K562 (cell line): Measurements from ENCODE around the gene ZNF598. TPM values are rescaled to one million over a fixed set of nuclear protein-coding genes. Genes with fewer than 3 reads are reported as not detected.

Source experiments
- BCL6 ChIP-seq: fragments of 250-450 bp; sonication (Bioruptor Pico); IDR thresholded peaks from 2 replicates; pipeline ENCODE4 v1.4.0; 2020
- GATA2 ChIP-seq: sonication (generic); formaldehyde crosslinking; IDR thresholded peaks from 2 replicates; pipeline ENCODE4 v1.4.0; 2020; ENCODE audit warnings: mild to moderate bottlenecking, missing genetic modification reagents
- KDM2B ChIP-seq: fragments of 250-450 bp; sonication (Bioruptor Pico); IDR thresholded peaks from 2 replicates; pipeline ENCODE4 v1.8.0; 2021; ENCODE audit warnings: mild to moderate bottlenecking, moderate library complexity
- NFIC ChIP-seq: fragments of 450-650 bp; IDR thresholded peaks from 2 replicates; pipeline ENCODE4 v1.6.1; 2017; ENCODE audit warnings: mild to moderate bottlenecking, inconsistent platforms
- POLR2AphosphoS2 ChIP-seq: IDR thresholded peaks from 2 replicates; pipeline ENCODE4 v1.6.1; 2012; ENCODE audit warnings: low read length, improper control_type of control experiment
- PTBP1 ChIP-seq: fragments of 200-400 bp; formaldehyde crosslinking; IDR thresholded peaks from 2 replicates; pipeline ENCODE4 v1.6.1; 2017; ENCODE audit warnings: low read depth, low read length
- RBBP5 ChIP-seq: fragments of 200-600 bp; sonication (generic); IDR thresholded peaks from 2 replicates; pipeline ENCODE4 v1.6.1; 2012; ENCODE audit warnings: borderline replicate concordance, mild to moderate bottlenecking, low read length, control low read depth, inconsistent platforms; ENCODE audit not compliant: insufficient read depth, poor library complexity, severe bottlenecking
- TAL1 ChIP-seq: fragments of 450-650 bp; IDR thresholded peaks from 2 replicates; pipeline ENCODE4 v1.6.1; 2016; ENCODE audit warnings: mild to moderate bottlenecking
- ZNF212 ChIP-seq: fragments of 450-650 bp; formaldehyde crosslinking; IDR thresholded peaks from 2 replicates; pipeline ENCODE4 v1.4.0; 2020; ENCODE audit warnings: mild to moderate bottlenecking
- polyA plus RNA-seq, 8 experiments: library from polyadenylated mRNA; depleted of rRNA in 4 of 8; stranded (reverse) in 5 of 8; unstranded in 3 of 8; fragments of >200 nt; fragmentation: Nextera tagmentation in 2 of 8; fragmentation: Illumina TruSeq in 1 of 8; extraction: Ambion mirVana in 2 of 8; extraction: Trizol in 1 of 8; gene quantifications; 2 replicates each; pipeline versions ENCODE4 v1.2.1 to v1.2.3, GENCODE V29; 2011 to 2014; ENCODE audit warnings: inconsistent platforms in 1 of 8, missing spikeins in 1 of 8
- total RNA-seq, 7 experiments: library from RNA; depleted of rRNA in 6 of 7; stranded (reverse); fragments of >200 nt in 6 of 7; fragmentation: Illumina TruSeq in 2 of 7; extraction: Trizol in 2 of 7; gene quantifications; 2 replicates each; pipeline versions ENCODE4 v1.2.1 to v1.2.3, GENCODE V29; 2011 to 2021; ENCODE audit warnings: low replicate concordance in 1 of 7
- TF ChIP-seq, protein P1 (sequence below): fragments of 450-650 bp; formaldehyde crosslinking; conservative IDR thresholded peaks from 2 replicates; pipeline ENCODE4 v1.4.0; 2022; ENCODE audit warnings: mild to moderate bottlenecking, missing genetic modification characterization
- TF ChIP-seq, protein P2 (sequence below): sonication (generic); formaldehyde crosslinking; IDR thresholded peaks from 2 replicates; pipeline ENCODE4 v1.9.0; 2022; ENCODE audit warnings: mild to moderate bottlenecking, missing genetic modification reagents
- TF ChIP-seq, protein P3 (sequence below): fragments of 450-650 bp; IDR thresholded peaks from 2 replicates; pipeline ENCODE4 v1.6.1; 2018; ENCODE audit warnings: mild to moderate bottlenecking, low read depth; ENCODE audit not compliant: partially characterized antibody
- TF ChIP-seq, protein P4 (sequence below): fragments of 450-650 bp; IDR thresholded peaks from 2 replicates; pipeline ENCODE4 v1.6.1; 2016; ENCODE audit warnings: mild to moderate bottlenecking, moderate library complexity

ZNF598 gene
- total and polyA plus RNA-seq, 9 of the 15 experiments (the other 6 are each of a cell fraction or from before 2014, with no cell fraction given): 0.11 to 115 (median 29.6) TPM

DNA sequence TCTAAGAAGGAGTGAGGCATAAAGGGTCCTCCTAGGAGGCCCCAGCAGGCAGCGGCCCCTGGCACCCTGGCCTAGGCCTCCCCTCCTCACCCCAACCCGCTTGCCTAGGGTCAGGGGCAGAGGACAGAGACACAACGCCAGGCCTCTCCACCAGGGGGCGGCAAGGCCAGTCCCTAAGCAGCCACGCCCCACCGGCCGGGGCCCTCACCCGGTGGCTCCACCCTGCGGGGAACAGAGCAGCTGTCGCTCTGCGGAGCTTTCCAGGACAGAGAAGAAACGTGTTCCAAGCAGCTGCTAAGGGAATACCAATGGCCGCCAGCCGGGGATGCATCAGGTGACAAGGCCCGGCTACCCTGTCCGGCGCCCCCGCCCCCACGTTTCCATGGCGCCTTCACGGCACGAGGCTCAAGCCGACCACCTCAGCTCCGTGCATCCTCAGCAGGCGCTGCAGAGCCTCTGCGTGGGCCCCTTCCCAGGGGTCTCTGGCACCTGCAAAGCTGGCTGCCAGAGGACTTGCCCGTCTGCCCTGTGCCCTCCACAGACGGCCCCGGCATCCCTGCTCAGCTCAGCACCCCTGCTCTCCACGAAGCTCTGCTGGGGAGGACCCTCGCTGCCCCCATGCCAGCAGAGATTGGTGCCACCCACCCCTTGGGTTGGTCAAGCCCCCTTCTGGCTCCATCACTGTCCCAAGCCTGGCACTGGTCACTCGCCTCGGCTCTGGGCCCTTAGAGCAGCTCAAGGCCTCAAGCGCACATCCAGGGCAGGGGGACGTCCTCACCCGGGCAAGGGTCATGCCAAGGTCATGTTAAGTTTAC is 5.6 kb downstream of the ZNF598 start (continued):
- TF ChIP-seq, protein P1, sequence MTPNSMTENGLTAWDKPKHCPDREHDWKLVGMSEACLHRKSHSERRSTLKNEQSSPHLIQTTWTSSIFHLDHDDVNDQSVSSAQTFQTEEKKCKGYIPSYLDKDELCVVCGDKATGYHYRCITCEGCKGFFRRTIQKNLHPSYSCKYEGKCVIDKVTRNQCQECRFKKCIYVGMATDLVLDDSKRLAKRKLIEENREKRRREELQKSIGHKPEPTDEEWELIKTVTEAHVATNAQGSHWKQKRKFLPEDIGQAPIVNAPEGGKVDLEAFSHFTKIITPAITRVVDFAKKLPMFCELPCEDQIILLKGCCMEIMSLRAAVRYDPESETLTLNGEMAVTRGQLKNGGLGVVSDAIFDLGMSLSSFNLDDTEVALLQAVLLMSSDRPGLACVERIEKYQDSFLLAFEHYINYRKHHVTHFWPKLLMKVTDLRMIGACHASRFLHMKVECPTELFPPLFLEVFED (CRISPR knock-in tag): no peak
- TF ChIP-seq GATA2 (CRISPR knock-in tag) (no peak), NFIC (0 out of 2 replicates have a peak, but pooled peaks have one; percentile 8), ZNF212 (CRISPR knock-in tag) (no peak), RBBP5 (peak; percentile 29), PTBP1 (no peak), POLR2AphosphoS2 (no peak), BCL6 (CRISPR knock-in tag) (no peak), TAL1 (no peak), KDM2B (CRISPR knock-in tag) (no peak)
- TF ChIP-seq, protein P2, sequence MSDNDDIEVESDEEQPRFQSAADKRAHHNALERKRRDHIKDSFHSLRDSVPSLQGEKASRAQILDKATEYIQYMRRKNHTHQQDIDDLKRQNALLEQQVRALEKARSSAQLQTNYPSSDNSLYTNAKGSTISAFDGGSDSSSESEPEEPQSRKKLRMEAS (CRISPR knock-in tag): peak; percentile 85
- TF ChIP-seq, protein P3, sequence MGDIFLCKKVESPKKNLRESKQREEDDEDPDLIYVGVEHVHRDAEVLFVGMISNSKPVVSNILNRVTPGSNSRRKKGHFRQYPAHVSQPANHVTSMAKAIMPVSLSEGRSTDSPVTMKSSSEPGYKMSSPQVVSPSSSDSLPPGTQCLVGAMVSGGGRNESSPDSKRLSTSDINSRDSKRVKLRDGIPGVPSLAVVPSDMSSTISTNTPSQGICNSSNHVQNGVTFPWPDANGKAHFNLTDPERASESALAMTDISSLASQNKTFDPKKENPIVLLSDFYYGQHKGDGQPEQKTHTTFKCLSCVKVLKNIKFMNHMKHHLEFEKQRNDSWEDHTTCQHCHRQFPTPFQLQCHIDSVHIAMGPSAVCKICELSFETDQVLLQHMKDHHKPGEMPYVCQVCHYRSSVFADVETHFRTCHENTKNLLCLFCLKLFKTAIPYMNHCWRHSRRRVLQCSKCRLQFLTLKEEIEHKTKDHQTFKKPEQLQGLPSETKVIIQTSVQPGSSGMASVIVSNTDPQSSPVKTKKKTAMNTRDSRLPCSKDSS: no peak
- TF ChIP-seq, protein P4, sequence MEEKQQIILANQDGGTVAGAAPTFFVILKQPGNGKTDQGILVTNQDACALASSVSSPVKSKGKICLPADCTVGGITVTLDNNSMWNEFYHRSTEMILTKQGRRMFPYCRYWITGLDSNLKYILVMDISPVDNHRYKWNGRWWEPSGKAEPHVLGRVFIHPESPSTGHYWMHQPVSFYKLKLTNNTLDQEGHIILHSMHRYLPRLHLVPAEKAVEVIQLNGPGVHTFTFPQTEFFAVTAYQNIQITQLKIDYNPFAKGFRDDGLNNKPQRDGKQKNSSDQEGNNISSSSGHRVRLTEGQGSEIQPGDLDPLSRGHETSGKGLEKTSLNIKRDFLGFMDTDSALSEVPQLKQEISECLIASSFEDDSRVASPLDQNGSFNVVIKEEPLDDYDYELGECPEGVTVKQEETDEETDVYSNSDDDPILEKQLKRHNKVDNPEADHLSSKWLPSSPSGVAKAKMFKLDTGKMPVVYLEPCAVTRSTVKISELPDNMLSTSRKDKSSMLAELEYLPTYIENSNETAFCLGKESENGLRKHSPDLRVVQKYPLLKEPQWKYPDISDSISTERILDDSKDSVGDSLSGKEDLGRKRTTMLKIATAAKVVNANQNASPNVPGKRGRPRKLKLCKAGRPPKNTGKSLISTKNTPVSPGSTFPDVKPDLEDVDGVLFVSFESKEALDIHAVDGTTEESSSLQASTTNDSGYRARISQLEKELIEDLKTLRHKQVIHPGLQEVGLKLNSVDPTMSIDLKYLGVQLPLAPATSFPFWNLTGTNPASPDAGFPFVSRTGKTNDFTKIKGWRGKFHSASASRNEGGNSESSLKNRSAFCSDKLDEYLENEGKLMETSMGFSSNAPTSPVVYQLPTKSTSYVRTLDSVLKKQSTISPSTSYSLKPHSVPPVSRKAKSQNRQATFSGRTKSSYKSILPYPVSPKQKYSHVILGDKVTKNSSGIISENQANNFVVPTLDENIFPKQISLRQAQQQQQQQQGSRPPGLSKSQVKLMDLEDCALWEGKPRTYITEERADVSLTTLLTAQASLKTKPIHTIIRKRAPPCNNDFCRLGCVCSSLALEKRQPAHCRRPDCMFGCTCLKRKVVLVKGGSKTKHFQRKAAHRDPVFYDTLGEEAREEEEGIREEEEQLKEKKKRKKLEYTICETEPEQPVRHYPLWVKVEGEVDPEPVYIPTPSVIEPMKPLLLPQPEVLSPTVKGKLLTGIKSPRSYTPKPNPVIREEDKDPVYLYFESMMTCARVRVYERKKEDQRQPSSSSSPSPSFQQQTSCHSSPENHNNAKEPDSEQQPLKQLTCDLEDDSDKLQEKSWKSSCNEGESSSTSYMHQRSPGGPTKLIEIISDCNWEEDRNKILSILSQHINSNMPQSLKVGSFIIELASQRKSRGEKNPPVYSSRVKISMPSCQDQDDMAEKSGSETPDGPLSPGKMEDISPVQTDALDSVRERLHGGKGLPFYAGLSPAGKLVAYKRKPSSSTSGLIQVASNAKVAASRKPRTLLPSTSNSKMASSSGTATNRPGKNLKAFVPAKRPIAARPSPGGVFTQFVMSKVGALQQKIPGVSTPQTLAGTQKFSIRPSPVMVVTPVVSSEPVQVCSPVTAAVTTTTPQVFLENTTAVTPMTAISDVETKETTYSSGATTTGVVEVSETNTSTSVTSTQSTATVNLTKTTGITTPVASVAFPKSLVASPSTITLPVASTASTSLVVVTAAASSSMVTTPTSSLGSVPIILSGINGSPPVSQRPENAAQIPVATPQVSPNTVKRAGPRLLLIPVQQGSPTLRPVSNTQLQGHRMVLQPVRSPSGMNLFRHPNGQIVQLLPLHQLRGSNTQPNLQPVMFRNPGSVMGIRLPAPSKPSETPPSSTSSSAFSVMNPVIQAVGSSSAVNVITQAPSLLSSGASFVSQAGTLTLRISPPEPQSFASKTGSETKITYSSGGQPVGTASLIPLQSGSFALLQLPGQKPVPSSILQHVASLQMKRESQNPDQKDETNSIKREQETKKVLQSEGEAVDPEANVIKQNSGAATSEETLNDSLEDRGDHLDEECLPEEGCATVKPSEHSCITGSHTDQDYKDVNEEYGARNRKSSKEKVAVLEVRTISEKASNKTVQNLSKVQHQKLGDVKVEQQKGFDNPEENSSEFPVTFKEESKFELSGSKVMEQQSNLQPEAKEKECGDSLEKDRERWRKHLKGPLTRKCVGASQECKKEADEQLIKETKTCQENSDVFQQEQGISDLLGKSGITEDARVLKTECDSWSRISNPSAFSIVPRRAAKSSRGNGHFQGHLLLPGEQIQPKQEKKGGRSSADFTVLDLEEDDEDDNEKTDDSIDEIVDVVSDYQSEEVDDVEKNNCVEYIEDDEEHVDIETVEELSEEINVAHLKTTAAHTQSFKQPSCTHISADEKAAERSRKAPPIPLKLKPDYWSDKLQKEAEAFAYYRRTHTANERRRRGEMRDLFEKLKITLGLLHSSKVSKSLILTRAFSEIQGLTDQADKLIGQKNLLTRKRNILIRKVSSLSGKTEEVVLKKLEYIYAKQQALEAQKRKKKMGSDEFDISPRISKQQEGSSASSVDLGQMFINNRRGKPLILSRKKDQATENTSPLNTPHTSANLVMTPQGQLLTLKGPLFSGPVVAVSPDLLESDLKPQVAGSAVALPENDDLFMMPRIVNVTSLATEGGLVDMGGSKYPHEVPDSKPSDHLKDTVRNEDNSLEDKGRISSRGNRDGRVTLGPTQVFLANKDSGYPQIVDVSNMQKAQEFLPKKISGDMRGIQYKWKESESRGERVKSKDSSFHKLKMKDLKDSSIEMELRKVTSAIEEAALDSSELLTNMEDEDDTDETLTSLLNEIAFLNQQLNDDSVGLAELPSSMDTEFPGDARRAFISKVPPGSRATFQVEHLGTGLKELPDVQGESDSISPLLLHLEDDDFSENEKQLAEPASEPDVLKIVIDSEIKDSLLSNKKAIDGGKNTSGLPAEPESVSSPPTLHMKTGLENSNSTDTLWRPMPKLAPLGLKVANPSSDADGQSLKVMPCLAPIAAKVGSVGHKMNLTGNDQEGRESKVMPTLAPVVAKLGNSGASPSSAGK: no peak
